ENCODE results near the gene USP25. TPM values are rescaled to one million over a fixed set of nuclear protein-coding genes. Genes with fewer than 3 reads are reported as not detected.

USP25 gene
- total RNA-seq, 1 experiment from 2014 or later: 35.1 TPM

DNA sequence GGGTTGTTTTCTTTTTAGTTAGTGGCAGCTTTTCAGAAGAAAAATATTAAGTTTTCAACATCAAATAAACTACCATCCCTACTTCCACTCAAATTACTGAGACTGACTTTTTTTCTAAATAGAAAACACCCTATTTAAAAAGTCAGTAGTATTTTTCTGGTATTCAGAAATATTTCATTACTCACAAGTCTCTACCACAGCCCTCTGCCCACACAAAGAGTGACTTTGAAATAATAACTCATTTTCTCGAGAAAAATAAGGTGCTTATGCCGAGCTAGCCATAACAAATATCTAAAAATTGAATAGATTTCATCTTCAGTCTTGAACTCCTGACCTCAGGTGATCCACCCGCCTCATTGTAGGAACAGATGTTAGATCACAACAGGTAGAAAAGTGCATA, 41.8 kb upstream of the USP25 start:
- no peak for DNase-seq
- no peak for TF ChIP-seq CTCF (conservative IDR thresholded peaks at IDR 0.05)

More for the DNA sequence above, 41.8 kb upstream of the USP25 start:
- Mint-ChIP-seq H3K36me3 (ENCODE audit: insufficient read depth in 1 of 3, low read depth in 3 of 3) (peaks cover 0 to 1% (median 0%) of the 10 kb centered on the region in 3 experiments; a peak in 1 of 7 replicates), H3K4me3 (no peak overlapping the region), H3K9me3 (no peaks in the 10 kb centered on the region; a peak in 1 of 5 replicates), H3K27ac (no peak overlapping the region), H3K27me3 (ENCODE audit: low read depth) (no peaks in the 10 kb centered on the region; the same call in none of the 2 replicates), H3K4me1 (no peaks in the 10 kb centered on the region)
- H3K27me3 ChIP-seq (ENCODE audit: insufficient read depth, low read length): no peaks in the 10 kb centered on the region
- no peak overlapping the region for H2BK12ac ChIP-seq (ENCODE audit: insufficient read length, low read depth, low read length)
- no peaks in the 10 kb centered on the region for H3K23me2 ChIP-seq (ENCODE audit: insufficient read length, low read depth, low read length, poor library complexity, severe bottlenecking)
- no peak overlapping the region for H3K14ac ChIP-seq (ENCODE audit: insufficient read depth, low read length)
- H3K18ac ChIP-seq (ENCODE audit: insufficient read length, low read depth, low read length): no peak overlapping the region
- H3K4me2 ChIP-seq (ENCODE audit: insufficient read depth, insufficient read length, low read length): no peak overlapping the region
- no peak overlapping the region for H2BK15ac ChIP-seq (ENCODE audit: low read depth, low read length)
- H3K9me3 ChIP-seq (ENCODE audit: control insufficient read depth, low read depth, low read length): no peaks in the 10 kb centered on the region
- no peak overlapping the region for H2BK5ac ChIP-seq (ENCODE audit: insufficient read length, low read length)
- no peaks in the 10 kb centered on the region for H3K79me2 ChIP-seq (ENCODE audit: insufficient read depth, low read length)
- H2BK20ac ChIP-seq (ENCODE audit: low read depth, low read length, poor library complexity, severe bottlenecking): no peak overlapping the region
- H4K8ac ChIP-seq (replicated peaks; ENCODE audit: insufficient read length, low read depth, low read length): no peak overlapping the region
- H3T11ph ChIP-seq (ENCODE audit: low read length): no peak overlapping the region
- H3K9ac ChIP-seq (ENCODE audit: extremely low read depth, insufficient read length, low read length): no peak overlapping the region
- H4K91ac ChIP-seq (ENCODE audit: insufficient read length, low read depth, low read length): no peak overlapping the region
- no peaks in the 10 kb centered on the region for H4K20me1 ChIP-seq (ENCODE audit: control insufficient read depth, insufficient read depth, insufficient read length)
- WGBS (ENCODE audit: extremely low coverage, insufficient read length, low lambda C conversion rate): no CpG with 5 or more reads among the region's 3 CpGs
- H3K79me1 ChIP-seq (ENCODE audit: insufficient read depth, low read depth, low read length, poor library complexity, severe bottlenecking): no peaks in the 10 kb centered on the region
- no peak overlapping the region for H3K23ac ChIP-seq (ENCODE audit: insufficient read length, low read depth, low read length)
- no peak overlapping the region for H4K5ac ChIP-seq (ENCODE audit: insufficient read length, low read depth, low read length)
- H2AK5ac ChIP-seq (ENCODE audit: insufficient read length, low read length): no peak overlapping the region
- no peak overlapping the region for H2AFZ ChIP-seq (ENCODE audit: low read length)
- H2BK120ac ChIP-seq (ENCODE audit: low read depth, low read length, poor library complexity, severe bottlenecking): no peak overlapping the region
- no peak overlapping the region for H3K4ac ChIP-seq (ENCODE audit: low read depth, low read length)
- no peaks in the 10 kb centered on the region for H3K4me1 ChIP-seq (ENCODE audit: insufficient read depth, low read length)
- H3K27ac ChIP-seq (ENCODE audit: insufficient read length, low read depth, low read length): no peak overlapping the region
- H3K56ac ChIP-seq (ENCODE audit: insufficient read length, low read depth, low read length): no peak overlapping the region
